HEK293 (cell line): ENCODE measurements around the gene RANBP3L.

Source experiments
- CTCF ChIP-seq: fragments of 450-650 bp; formaldehyde crosslinking; IDR thresholded peaks from 2 replicates; pipeline ENCODE4 v1.5.1; 2016; ENCODE audit warnings: missing biosample characterization, missing genetic modification characterization
- ZNF155 ChIP-seq: fragments of 450-650 bp; formaldehyde crosslinking; IDR thresholded peaks from 2 replicates; pipeline ENCODE4 v1.5.1; 2016; ENCODE audit warnings: missing biosample characterization, missing genetic modification characterization
- ZNF664 ChIP-seq: fragments of 450-650 bp; formaldehyde crosslinking; IDR thresholded peaks from 2 replicates; pipeline ENCODE4 v1.5.1; 2016; ENCODE audit warnings: missing biosample characterization, missing genetic modification characterization
- TF ChIP-seq, protein P1 (sequence below): fragments of 450-650 bp; formaldehyde crosslinking; IDR thresholded peaks from 2 replicates; pipeline ENCODE4 v1.5.1; 2017; ENCODE audit warnings: missing biosample characterization, missing genetic modification characterization
- TF ChIP-seq, protein P2 (sequence below): fragments of 450-650 bp; formaldehyde crosslinking; IDR thresholded peaks from 2 replicates; pipeline ENCODE4 v1.5.1; 2016; ENCODE audit warnings: missing biosample characterization, missing genetic modification characterization
- TF ChIP-seq, protein P3 (sequence below): fragments of 450-650 bp; formaldehyde crosslinking; IDR thresholded peaks from 2 replicates; pipeline ENCODE4 v1.5.1; 2016; ENCODE audit warnings: missing biosample characterization, missing genetic modification characterization, low read depth

- TF ChIP-seq ZNF664 (tag by site-specific recombination) = no peak
- TF ChIP-seq CTCF = no peak
- TF ChIP-seq, protein P1, sequence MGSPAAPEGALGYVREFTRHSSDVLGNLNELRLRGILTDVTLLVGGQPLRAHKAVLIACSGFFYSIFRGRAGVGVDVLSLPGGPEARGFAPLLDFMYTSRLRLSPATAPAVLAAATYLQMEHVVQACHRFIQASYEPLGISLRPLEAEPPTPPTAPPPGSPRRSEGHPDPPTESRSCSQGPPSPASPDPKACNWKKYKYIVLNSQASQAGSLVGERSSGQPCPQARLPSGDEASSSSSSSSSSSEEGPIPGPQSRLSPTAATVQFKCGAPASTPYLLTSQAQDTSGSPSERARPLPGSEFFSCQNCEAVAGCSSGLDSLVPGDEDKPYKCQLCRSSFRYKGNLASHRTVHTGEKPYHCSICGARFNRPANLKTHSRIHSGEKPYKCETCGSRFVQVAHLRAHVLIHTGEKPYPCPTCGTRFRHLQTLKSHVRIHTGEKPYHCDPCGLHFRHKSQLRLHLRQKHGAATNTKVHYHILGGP (tag by site-specific recombination) = no peak
- TF ChIP-seq ZNF155 (tag by site-specific recombination) = no peak
- TF ChIP-seq, protein P2, sequence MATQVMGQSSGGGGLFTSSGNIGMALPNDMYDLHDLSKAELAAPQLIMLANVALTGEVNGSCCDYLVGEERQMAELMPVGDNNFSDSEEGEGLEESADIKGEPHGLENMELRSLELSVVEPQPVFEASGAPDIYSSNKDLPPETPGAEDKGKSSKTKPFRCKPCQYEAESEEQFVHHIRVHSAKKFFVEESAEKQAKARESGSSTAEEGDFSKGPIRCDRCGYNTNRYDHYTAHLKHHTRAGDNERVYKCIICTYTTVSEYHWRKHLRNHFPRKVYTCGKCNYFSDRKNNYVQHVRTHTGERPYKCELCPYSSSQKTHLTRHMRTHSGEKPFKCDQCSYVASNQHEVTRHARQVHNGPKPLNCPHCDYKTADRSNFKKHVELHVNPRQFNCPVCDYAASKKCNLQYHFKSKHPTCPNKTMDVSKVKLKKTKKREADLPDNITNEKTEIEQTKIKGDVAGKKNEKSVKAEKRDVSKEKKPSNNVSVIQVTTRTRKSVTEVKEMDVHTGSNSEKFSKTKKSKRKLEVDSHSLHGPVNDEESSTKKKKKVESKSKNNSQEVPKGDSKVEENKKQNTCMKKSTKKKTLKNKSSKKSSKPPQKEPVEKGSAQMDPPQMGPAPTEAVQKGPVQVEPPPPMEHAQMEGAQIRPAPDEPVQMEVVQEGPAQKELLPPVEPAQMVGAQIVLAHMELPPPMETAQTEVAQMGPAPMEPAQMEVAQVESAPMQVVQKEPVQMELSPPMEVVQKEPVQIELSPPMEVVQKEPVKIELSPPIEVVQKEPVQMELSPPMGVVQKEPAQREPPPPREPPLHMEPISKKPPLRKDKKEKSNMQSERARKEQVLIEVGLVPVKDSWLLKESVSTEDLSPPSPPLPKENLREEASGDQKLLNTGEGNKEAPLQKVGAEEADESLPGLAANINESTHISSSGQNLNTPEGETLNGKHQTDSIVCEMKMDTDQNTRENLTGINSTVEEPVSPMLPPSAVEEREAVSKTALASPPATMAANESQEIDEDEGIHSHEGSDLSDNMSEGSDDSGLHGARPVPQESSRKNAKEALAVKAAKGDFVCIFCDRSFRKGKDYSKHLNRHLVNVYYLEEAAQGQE = no peak
- TF ChIP-seq, protein P3, sequence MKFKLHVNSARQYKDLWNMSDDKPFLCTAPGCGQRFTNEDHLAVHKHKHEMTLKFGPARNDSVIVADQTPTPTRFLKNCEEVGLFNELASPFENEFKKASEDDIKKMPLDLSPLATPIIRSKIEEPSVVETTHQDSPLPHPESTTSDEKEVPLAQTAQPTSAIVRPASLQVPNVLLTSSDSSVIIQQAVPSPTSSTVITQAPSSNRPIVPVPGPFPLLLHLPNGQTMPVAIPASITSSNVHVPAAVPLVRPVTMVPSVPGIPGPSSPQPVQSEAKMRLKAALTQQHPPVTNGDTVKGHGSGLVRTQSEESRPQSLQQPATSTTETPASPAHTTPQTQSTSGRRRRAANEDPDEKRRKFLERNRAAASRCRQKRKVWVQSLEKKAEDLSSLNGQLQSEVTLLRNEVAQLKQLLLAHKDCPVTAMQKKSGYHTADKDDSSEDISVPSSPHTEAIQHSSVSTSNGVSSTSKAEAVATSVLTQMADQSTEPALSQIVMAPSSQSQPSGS (tag by site-specific recombination) = no peak
Observed at GRCh38 chr5:36217567-36217966, 84.1 kb downstream of the RANBP3L start.
